Measurements from ENCODE around the gene ZNF777. TPM values are rescaled to one million over a fixed set of nuclear protein-coding genes. Genes with fewer than 3 reads are reported as not detected.

ZNF777 gene
- total and polyA plus RNA-seq, 2 donors (not counting 1 experiment from before 2014, with no cell fraction given): 4.1 to 4.9 TPM

DNA sequence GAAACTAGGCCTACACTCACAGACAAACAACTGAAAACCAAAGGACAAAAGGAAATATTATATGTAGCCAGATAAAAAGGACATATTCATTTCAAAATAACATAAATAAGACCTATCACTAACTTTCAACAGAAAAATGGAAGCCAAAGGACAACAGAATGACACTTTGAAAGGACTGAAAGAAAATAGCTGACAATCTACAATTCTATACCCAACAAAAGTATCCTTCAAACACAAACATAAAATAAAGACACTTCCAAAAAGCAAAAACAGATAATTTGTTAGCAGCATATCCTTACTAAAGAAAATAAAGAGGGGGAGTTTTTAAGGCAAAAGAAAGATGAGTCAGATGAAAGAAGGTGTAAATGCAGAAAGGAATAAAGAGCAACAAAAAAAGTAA, 44.7 kb upstream of the ZNF777 start:
- no peak overlapping the region for H3K4me3 ChIP-seq (replicated peaks in 1 of 4; ENCODE audit: control extremely low read depth in 1 of 4, insufficient read depth in 1 of 4, low read depth in 3 of 4, low read length in 4 of 4)
- H4K20me1 ChIP-seq (ENCODE audit: control insufficient read depth, extremely low read depth, insufficient read depth, low read length): no peaks in the 10 kb centered on the region
- H2AFZ ChIP-seq (ENCODE audit: low read length): no peak overlapping the region
- no peak for DNase-seq (ENCODE audit: low read depth in 2 of 2)
- H3K9ac ChIP-seq (ENCODE audit: insufficient read depth, low read length): no peak overlapping the region
- no peaks in the 10 kb centered on the region for H3K4me1 ChIP-seq (ENCODE audit: control insufficient read depth, extremely low read depth, insufficient read depth, low read length)
- H3K27ac ChIP-seq (ENCODE audit: insufficient read depth, low read length): no peak overlapping the region
- H3K4me2 ChIP-seq (ENCODE audit: extremely low read depth, insufficient read depth, low read length): no peak overlapping the region
- TF ChIP-seq, protein P1, sequence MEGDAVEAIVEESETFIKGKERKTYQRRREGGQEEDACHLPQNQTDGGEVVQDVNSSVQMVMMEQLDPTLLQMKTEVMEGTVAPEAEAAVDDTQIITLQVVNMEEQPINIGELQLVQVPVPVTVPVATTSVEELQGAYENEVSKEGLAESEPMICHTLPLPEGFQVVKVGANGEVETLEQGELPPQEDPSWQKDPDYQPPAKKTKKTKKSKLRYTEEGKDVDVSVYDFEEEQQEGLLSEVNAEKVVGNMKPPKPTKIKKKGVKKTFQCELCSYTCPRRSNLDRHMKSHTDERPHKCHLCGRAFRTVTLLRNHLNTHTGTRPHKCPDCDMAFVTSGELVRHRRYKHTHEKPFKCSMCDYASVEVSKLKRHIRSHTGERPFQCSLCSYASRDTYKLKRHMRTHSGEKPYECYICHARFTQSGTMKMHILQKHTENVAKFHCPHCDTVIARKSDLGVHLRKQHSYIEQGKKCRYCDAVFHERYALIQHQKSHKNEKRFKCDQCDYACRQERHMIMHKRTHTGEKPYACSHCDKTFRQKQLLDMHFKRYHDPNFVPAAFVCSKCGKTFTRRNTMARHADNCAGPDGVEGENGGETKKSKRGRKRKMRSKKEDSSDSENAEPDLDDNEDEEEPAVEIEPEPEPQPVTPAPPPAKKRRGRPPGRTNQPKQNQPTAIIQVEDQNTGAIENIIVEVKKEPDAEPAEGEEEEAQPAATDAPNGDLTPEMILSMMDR (conservative IDR thresholded peaks at IDR 0.05 in 1 of 2, IDR thresholded peaks at IDR 0.05 in 1 of 2; ENCODE audit: low read depth in 1 of 2, low read length in 2 of 2): no peak
- no peak for TF ChIP-seq EZH2 (IDR thresholded peaks at IDR 0.05; ENCODE audit: low read length, missing control alignments)
- no peaks in the 10 kb centered on the region for H3K9me3 ChIP-seq (ENCODE audit: control insufficient read depth, insufficient read depth, low read depth, low read length)
- H3K36me3 ChIP-seq (ENCODE audit: control insufficient read depth, insufficient read depth, low read length): no peaks in the 10 kb centered on the region
- peaks cover under 1% of the 10 kb centered on the region for H3K27me3 ChIP-seq (ENCODE audit: control insufficient read depth, insufficient read depth, low read length)
- no peaks in the 10 kb centered on the region for H3K79me2 ChIP-seq (ENCODE audit: control insufficient read depth, insufficient read depth, low read length)

DNA sequence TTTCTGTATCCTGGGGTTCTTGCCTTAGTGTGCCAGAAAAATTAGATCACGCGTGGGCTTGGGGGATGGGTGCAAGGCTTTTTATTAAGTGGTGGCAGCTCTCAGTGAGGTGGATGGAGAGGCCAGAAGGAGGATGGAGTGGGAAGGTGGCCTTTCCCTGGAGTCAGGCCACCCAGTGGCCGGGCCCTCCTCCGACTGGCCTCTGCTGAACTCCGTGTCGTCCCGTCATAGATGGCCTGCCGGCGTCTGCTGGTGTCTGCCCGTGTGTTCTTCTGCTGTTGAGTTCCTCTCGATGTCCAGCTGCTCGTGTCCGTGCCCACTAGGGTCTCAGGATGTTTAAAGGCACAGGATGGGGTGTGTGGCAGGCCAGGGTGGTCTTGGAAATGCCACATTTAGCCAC, 40.8 kb upstream of the ZNF777 start:
- no peak for DNase-seq (ENCODE audit: low read depth in 2 of 2)
- Histone ChIP-seq H3K4me1 (ENCODE audit: control insufficient read depth, extremely low read depth, insufficient read depth, low read length) (no peaks in the 10 kb centered on the region), H3K36me3 (ENCODE audit: control insufficient read depth, insufficient read depth, low read length) (no peaks in the 10 kb centered on the region), H3K27ac (ENCODE audit: insufficient read depth, low read length) (no peak overlapping the region), H3K9ac (ENCODE audit: insufficient read depth, low read length) (no peak overlapping the region), H3K27me3 (ENCODE audit: control insufficient read depth, insufficient read depth, low read length) (peaks cover 6% of the 10 kb centered on the region), H3K79me2 (ENCODE audit: control insufficient read depth, insufficient read depth, low read length) (peaks cover 3% of the 10 kb centered on the region), H2AFZ (ENCODE audit: low read length) (no peak overlapping the region), H3K4me2 (ENCODE audit: extremely low read depth, insufficient read depth, low read length) (no peak overlapping the region), H4K20me1 (ENCODE audit: control insufficient read depth, extremely low read depth, insufficient read depth, low read length) (no peaks in the 10 kb centered on the region), H3K9me3 (ENCODE audit: control insufficient read depth, insufficient read depth, low read depth, low read length) (no peaks in the 10 kb centered on the region), H3K4me3 (replicated peaks in 1 of 4; ENCODE audit: control extremely low read depth in 1 of 4, insufficient read depth in 1 of 4, low read depth in 3 of 4, low read length in 4 of 4) (no peak overlapping the region)
- TF ChIP-seq, protein P1 (conservative IDR thresholded peaks at IDR 0.05 in 1 of 2, IDR thresholded peaks at IDR 0.05 in 1 of 2; ENCODE audit: low read depth in 1 of 2, low read length in 2 of 2): no peak
- TF ChIP-seq EZH2 (IDR thresholded peaks at IDR 0.05; ENCODE audit: low read length, missing control alignments): no peak

DNA sequence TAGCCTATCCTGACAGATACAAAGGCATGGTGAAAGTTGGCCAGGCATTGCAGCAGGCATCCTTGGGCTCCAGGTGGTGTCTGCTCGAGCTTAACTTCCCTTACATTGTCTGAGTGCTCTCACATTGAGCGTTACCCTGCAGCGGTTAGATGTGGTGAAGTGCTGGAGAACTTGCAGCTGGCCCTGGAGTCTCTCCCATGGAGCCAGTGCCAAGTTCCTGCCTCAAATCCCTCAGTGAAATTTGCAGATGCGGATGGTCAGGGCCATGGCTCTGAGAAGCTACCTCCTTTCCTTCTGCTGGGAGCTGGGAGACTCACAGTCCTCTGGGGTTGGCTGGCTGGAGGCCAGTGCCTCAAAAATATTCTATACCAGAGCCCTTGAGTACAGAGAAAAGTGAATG, 40.0 kb upstream of the ZNF777 start:
- no peak overlapping the region for H3K4me2 ChIP-seq (ENCODE audit: extremely low read depth, insufficient read depth, low read length)
- no peak overlapping the region for H3K9ac ChIP-seq (ENCODE audit: insufficient read depth, low read length)
- H3K9me3 ChIP-seq (ENCODE audit: control insufficient read depth, insufficient read depth, low read depth, low read length): no peaks in the 10 kb centered on the region
- peaks cover 6% of the 10 kb centered on the region for H3K79me2 ChIP-seq (ENCODE audit: control insufficient read depth, insufficient read depth, low read length)
- no peaks in the 10 kb centered on the region for H3K36me3 ChIP-seq (ENCODE audit: control insufficient read depth, insufficient read depth, low read length)
- no peak for TF ChIP-seq EZH2 (IDR thresholded peaks at IDR 0.05; ENCODE audit: low read length, missing control alignments)
- TF ChIP-seq, protein P1 (conservative IDR thresholded peaks at IDR 0.05 in 1 of 2, IDR thresholded peaks at IDR 0.05 in 1 of 2; ENCODE audit: low read depth in 1 of 2, low read length in 2 of 2): no peak
- no peak overlapping the region for H3K27ac ChIP-seq (ENCODE audit: insufficient read depth, low read length)
- no peak overlapping the region for H2AFZ ChIP-seq (ENCODE audit: low read length)
- peak in 1 of 2 donors; percentile 27 for DNase-seq (ENCODE audit: low read depth in 2 of 2)
- H4K20me1 ChIP-seq (ENCODE audit: control insufficient read depth, extremely low read depth, insufficient read depth, low read length): no peaks in the 10 kb centered on the region
- peaks cover 6% of the 10 kb centered on the region for H3K27me3 ChIP-seq (ENCODE audit: control insufficient read depth, insufficient read depth, low read length)
- H3K4me1 ChIP-seq (ENCODE audit: control insufficient read depth, extremely low read depth, insufficient read depth, low read length): peaks cover 2% of the 10 kb centered on the region
- H3K4me3 ChIP-seq (replicated peaks in 1 of 4; ENCODE audit: control extremely low read depth in 1 of 4, insufficient read depth in 1 of 4, low read depth in 3 of 4, low read length in 4 of 4): no peak overlapping the region

Data from fibroblast of lung (primary cell).